Mucosa of stomach (tissue), 1 donor: ENCODE measurements around the gene NFAT5.

Experiments used
- H3K27me3 ChIP-seq: one replicate; pipeline ENCODE4 v1.7.0; 2013; ENCODE audit warnings: mild to moderate bottlenecking, low read length; ENCODE audit not compliant: control insufficient read depth, insufficient read depth
- H3K36me3 ChIP-seq: one replicate; pipeline ENCODE4 v1.7.0; 2013; ENCODE audit warnings: low read length; ENCODE audit not compliant: control insufficient read depth, insufficient read depth
- H3K4me1 ChIP-seq: one replicate; pipeline ENCODE4 v1.7.0; 2013; ENCODE audit warnings: mild to moderate bottlenecking, low read length; ENCODE audit not compliant: control insufficient read depth, insufficient read depth
- H3K4me3 ChIP-seq: one replicate; pipeline ENCODE4 v1.7.0; 2013; ENCODE audit warnings: low read length
- H3K9ac ChIP-seq: one replicate; pipeline ENCODE4 v1.7.0; 2013; ENCODE audit warnings: mild to moderate bottlenecking, low read length, moderate library complexity
- H3K9me3 ChIP-seq: one replicate; pipeline ENCODE4 v1.7.0; 2013; ENCODE audit warnings: mild to moderate bottlenecking, low read length, moderate library complexity; ENCODE audit not compliant: control insufficient read depth
- donor health status: Pancreatic carcinoma.

NFAT5 gene

GRCh38 chr16:69589434-69590269, 23.9 kb downstream of the NFAT5 start:
- no peak overlapping the region for H3K4me3 ChIP-seq
- no peaks in the 10 kb centered on the region for H3K27me3 ChIP-seq
- no peaks in the 10 kb centered on the region for H3K9me3 ChIP-seq
- no peaks in the 10 kb centered on the region for H3K4me1 ChIP-seq
- H3K9ac ChIP-seq = no peak overlapping the region
- no peaks in the 10 kb centered on the region for H3K36me3 ChIP-seq

DNA sequence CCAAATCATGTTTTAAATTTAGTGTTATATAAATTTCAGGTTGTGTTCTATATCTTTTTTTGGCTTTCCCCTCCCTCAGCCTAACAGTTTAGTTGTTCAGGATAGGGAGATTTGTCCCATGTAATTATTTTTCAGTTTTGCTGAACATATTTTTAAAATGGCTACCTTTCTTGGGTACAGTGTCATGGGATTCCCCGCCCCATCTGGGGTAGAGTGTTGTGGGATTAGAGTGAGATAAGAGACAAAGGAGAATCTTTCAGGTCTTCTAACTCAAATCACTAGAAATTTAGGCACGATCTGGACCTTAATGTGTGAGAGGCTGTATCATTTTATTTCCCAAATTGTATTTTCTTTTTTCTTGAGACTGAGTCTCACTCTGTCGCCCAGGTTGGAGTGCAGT, 24.8 kb downstream of the NFAT5 start:
- H3K27me3 ChIP-seq = no peaks in the 10 kb centered on the region
- H3K9me3 ChIP-seq = no peaks in the 10 kb centered on the region
- H3K9ac ChIP-seq = no peak overlapping the region
- H3K36me3 ChIP-seq = no peaks in the 10 kb centered on the region
- H3K4me1 ChIP-seq = no peaks in the 10 kb centered on the region
- H3K4me3 ChIP-seq = no peak overlapping the region

DNA sequence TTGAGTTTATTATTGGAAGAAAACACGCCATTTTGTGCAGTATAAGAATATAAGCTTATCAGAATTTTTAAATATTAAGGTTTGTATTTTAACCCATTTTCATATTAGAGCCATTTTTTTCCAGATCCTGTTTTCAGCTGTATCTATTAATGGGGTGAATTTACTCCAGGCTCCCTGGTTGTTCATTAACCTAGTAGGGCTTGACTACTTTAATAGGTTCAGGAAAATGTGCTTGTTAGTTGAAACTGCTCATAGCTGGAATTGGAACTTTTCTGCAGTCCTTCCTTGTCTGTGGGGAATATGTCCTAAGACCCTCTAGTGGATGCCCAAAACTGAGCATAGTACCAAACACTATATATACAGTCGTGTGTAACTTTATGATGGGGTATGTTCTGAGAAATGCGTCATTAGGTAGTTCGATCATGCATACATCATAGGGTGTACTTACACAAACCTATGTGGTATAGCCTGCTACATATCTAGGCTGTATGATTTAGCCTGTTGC, 28.0 kb downstream of the NFAT5 start:
- H3K36me3 ChIP-seq = no peaks in the 10 kb centered on the region
- no peaks in the 10 kb centered on the region for H3K27me3 ChIP-seq
- H3K4me3 ChIP-seq = no peak overlapping the region
- H3K9me3 ChIP-seq = no peaks in the 10 kb centered on the region
- H3K4me1 ChIP-seq = no peaks in the 10 kb centered on the region
- no peak overlapping the region for H3K9ac ChIP-seq

- H3K9me3 ChIP-seq = no peaks in the 10 kb centered on the region
- H3K36me3 ChIP-seq = no peaks in the 10 kb centered on the region
- H3K27me3 ChIP-seq = no peaks in the 10 kb centered on the region
- H3K9ac ChIP-seq = no peak overlapping the region
- H3K4me1 ChIP-seq = no peaks in the 10 kb centered on the region
- H3K4me3 ChIP-seq = no peak overlapping the region
Observed at GRCh38 chr16:69595127-69596036, 29.6 kb downstream of the NFAT5 start.

DNA sequence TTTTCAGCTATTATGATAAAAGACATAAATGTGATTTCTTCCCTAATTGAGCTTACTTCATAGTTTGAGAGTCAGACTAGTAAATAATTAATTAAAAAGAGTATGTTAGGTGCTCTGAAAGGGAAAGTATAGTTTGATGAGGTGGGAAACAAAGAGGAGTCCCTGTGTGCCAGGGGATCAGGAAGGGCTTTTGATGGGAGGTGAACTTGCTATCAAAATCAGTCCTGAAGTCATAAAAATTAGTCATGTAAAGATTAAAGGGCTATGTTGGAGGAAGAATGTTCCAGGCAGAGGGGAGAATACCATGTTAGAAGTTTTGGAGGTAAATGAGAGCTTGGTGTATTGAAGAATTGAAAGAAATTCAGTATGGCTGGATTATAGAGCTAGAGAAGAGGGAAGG, 31.0 kb downstream of the NFAT5 start:
- no peaks in the 10 kb centered on the region for H3K27me3 ChIP-seq

GRCh38 chr16:69598045-69598444, 32.3 kb downstream of the NFAT5 start:
- Histone ChIP-seq H3K36me3 (no peaks in the 10 kb centered on the region), H3K4me3 (no peak overlapping the region), H3K9ac (no peak overlapping the region), H3K27me3 (no peaks in the 10 kb centered on the region), H3K4me1 (no peaks in the 10 kb centered on the region), H3K9me3 (no peaks in the 10 kb centered on the region)

More for the DNA sequence above, 31.0 kb downstream of the NFAT5 start:
- H3K9ac ChIP-seq = no peak overlapping the region
- no peaks in the 10 kb centered on the region for H3K4me1 ChIP-seq
- H3K9me3 ChIP-seq = no peaks in the 10 kb centered on the region
- H3K36me3 ChIP-seq = no peaks in the 10 kb centered on the region
- no peak overlapping the region for H3K4me3 ChIP-seq

GRCh38 chr16:69599731-69600130, 34.0 kb downstream of the NFAT5 start:
- no peak overlapping the region for H3K9ac ChIP-seq
- H3K4me1 ChIP-seq = no peaks in the 10 kb centered on the region
- no peaks in the 10 kb centered on the region for H3K36me3 ChIP-seq
- H3K4me3 ChIP-seq = no peak overlapping the region
- no peaks in the 10 kb centered on the region for H3K9me3 ChIP-seq
- no peaks in the 10 kb centered on the region for H3K27me3 ChIP-seq

DNA sequence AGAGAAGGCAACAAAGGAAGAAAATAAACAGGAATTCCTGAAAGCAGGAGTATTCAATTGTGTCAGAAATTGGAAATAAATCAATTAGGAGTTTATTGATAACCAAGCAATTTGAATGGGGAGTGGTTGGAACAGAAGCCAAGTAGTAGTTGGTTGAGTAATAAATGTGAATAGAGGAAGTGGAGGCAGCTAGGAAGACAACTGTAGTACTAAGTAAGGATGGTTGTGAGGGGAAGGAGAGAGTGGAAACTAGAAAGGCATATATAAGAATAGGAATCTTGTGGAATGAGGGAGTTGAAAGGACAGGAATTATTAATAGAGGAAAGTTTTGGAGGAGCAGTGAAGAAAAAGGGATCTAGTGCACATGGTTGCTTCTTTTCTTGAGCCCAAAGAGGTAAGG, 34.4 kb downstream of the NFAT5 start:
- no peaks in the 10 kb centered on the region for H3K36me3 ChIP-seq
- no peaks in the 10 kb centered on the region for H3K4me1 ChIP-seq
- H3K9me3 ChIP-seq = no peaks in the 10 kb centered on the region
- no peaks in the 10 kb centered on the region for H3K27me3 ChIP-seq
- H3K4me3 ChIP-seq = no peak overlapping the region
- H3K9ac ChIP-seq = no peak overlapping the region

DNA sequence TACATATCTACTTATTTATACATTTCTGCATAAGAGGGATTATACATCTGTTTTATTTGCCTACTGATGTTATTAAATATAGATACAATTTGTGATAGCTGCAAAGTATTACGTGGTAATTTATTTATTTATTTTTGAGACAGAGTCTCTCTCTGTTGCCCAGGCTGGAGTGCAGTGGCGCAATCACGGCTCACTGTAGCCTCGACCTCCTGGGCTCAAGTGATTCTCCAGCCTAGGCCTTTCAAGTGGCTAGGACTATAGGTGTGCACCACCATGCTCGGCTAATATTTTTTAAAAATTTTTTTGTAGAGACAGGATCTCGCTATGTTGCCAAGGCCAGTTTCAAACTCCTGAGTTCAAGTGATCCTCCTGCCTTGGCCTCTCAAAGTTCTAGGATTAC, 35.5 kb downstream of the NFAT5 start:
- Histone ChIP-seq H3K9ac (no peak overlapping the region), H3K36me3 (no peaks in the 10 kb centered on the region), H3K4me3 (no peak overlapping the region), H3K27me3 (no peaks in the 10 kb centered on the region), H3K9me3 (no peaks in the 10 kb centered on the region), H3K4me1 (no peaks in the 10 kb centered on the region)

- Histone ChIP-seq H3K4me1 (no peaks in the 10 kb centered on the region), H3K9me3 (no peaks in the 10 kb centered on the region), H3K9ac (no peak overlapping the region), H3K4me3 (no peak overlapping the region), H3K27me3 (no peaks in the 10 kb centered on the region), H3K36me3 (no peaks in the 10 kb centered on the region)
Observed at GRCh38 chr16:69606985-69607384, 41.2 kb downstream of the NFAT5 start.

DNA sequence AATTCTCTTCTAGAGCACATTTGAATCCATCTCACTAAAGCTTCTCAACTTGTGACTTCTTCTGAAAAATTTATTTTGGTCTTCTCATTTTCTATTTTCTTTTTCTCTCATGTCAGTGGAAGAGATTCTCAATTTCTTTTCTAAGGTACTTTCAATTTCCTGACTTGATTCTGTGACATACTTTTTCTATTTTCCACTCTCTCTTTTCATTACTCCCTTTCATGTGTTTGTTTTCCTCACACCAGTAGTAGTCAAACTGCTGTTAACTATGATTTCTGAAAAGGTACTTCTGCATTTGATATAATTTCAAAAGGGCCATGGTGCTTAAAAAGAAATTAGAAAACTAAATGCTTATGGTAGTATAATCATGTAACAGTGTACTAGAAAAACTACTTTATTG, 41.9 kb downstream of the NFAT5 start:
- H3K27me3 ChIP-seq = no peaks in the 10 kb centered on the region
- no peaks in the 10 kb centered on the region for H3K36me3 ChIP-seq
- H3K4me1 ChIP-seq = peaks cover 6% of the 10 kb centered on the region
- no peak overlapping the region for H3K4me3 ChIP-seq
- H3K9me3 ChIP-seq = no peaks in the 10 kb centered on the region
- no peak overlapping the region for H3K9ac ChIP-seq

DNA sequence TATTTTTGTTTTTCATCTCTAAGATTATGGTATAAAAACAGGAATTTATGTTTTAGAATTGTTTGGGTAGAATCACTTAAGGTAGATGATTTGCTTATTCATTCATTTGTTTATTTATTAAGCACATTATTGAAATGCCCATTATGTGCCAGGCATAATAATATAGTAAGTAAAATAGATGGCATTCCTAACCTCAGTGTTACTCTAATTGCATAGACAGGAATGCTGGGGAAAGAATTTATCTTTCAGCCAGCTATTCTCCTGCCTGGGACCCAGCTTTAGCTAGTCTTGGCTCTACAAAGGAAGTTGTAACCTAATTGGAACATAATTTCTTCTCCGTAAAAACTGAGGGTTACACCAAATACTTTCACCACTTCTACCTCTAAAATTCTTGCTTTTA, 44.6 kb downstream of the NFAT5 start:
- Histone ChIP-seq H3K9ac (no peak overlapping the region), H3K27me3 (no peaks in the 10 kb centered on the region), H3K4me1 (peaks cover 13% of the 10 kb centered on the region), H3K4me3 (no peak overlapping the region), H3K36me3 (no peaks in the 10 kb centered on the region), H3K9me3 (no peaks in the 10 kb centered on the region)
